IMR-90 (cell line): Measurements from ENCODE around the gene TMEM132A. TPM values are rescaled to one million over a fixed set of nuclear protein-coding genes. Genes with fewer than 3 reads are reported as not detected.

ENCODE experiments used
- ATAC-seq: fragments of 200-7000 bp; cut with Tn5 transposase; 2 replicates; pipeline ENCODE4 v1.9.1; 2020; ENCODE audit warnings: low read depth, mild to moderate bottlenecking, moderate library complexity
- BruUV-seq: library from RNA; stranded (reverse); fragments of 400-500 nt; replicated peaks from 2 replicates; lab custom pipeline; 2021; lab: Mats Ljungman, UMichigan
- CTCF ChIA-PET: fragments of 300-600 bp; formaldehyde crosslinking; extraction: SDS; loops from one replicate; lab custom pipeline; 2021; ENCODE audit warnings: antibody characterized with exemption; lab: Yijun Ruan, JAX
- POLR2A ChIA-PET: fragments of 300-600 bp; sonication (Branson Sonifier 250); formaldehyde crosslinking; loops from one replicate; lab custom pipeline; 2022; ENCODE audit warnings: antibody characterized with exemption; ENCODE audit not compliant: unreplicated experiment; lab: Charles Lee
- DNase-seq: peaks from one replicate; pipeline ENCODE4 v3.0.0; 2013
- H2AFZ ChIP-seq: replicated peaks from 2 replicates; pipeline ENCODE3; 2013; ENCODE audit warnings: low read length, mild to moderate bottlenecking; ENCODE audit not compliant: poor library complexity
- H2AK5ac ChIP-seq: 2 replicates; pipeline ENCODE4 v1.6.1; 2013; ENCODE audit warnings: low read depth, low read length, inconsistent platforms
- H2AK9ac ChIP-seq: replicated peaks from 2 replicates; pipeline ENCODE3; 2013; ENCODE audit warnings: mild to moderate bottlenecking, low read depth, low read length, moderate library complexity; ENCODE audit not compliant: poor library complexity
- H2BK120ac ChIP-seq: 2 replicates; pipeline ENCODE4 v1.6.1; 2013; ENCODE audit warnings: low read depth, low read length, inconsistent platforms
- H2BK15ac ChIP-seq: 3 replicates; pipeline ENCODE4 v1.6.1; 2013; ENCODE audit warnings: low read depth, low read length, inconsistent platforms
- H2BK20ac ChIP-seq: 2 replicates; pipeline ENCODE4 v1.6.1; 2013; ENCODE audit warnings: low read depth, mild to moderate bottlenecking, inconsistent platforms, low read length, moderate library complexity
- H2BK5ac ChIP-seq: 2 replicates; pipeline ENCODE4 v1.6.1; 2013; ENCODE audit warnings: mild to moderate bottlenecking, low read depth, low read length, inconsistent platforms; ENCODE audit not compliant: poor library complexity, severe bottlenecking
- H3K14ac ChIP-seq: replicated peaks from 2 replicates; pipeline ENCODE4 v1.6.1; 2013; ENCODE audit warnings: low read depth, low read length, inconsistent platforms
- H3K18ac ChIP-seq: 2 replicates; pipeline ENCODE4 v1.6.1; 2013; ENCODE audit warnings: low read depth, low read length, control low read depth
- H3K23ac ChIP-seq: 2 replicates; pipeline ENCODE4 v1.6.1; 2013; ENCODE audit warnings: low read depth, low read length, inconsistent platforms
- H3K27ac ChIP-seq: 2 replicates; pipeline ENCODE4 v1.5.1; 2013; ENCODE audit warnings: mild to moderate bottlenecking, control low read depth, low read length; ENCODE audit not compliant: insufficient read depth
- H3K27me3 ChIP-seq: 2 replicates; pipeline ENCODE4 v1.6.1; 2013; ENCODE audit warnings: low read length; ENCODE audit not compliant: control insufficient read depth, insufficient read depth
- H3K36me3 ChIP-seq: 2 replicates; pipeline ENCODE4 v1.6.1; 2013; ENCODE audit warnings: low read length, mixed read lengths; ENCODE audit not compliant: control insufficient read depth, insufficient read depth
- H3K4ac ChIP-seq: 2 replicates; pipeline ENCODE4 v1.6.1; 2013; ENCODE audit warnings: low read depth, low read length, inconsistent platforms
- H3K4me1 ChIP-seq: 2 replicates; pipeline ENCODE4 v1.6.1; 2013; ENCODE audit warnings: low read length, mixed read lengths; ENCODE audit not compliant: control insufficient read depth, insufficient read depth
- H3K4me2 ChIP-seq: 2 replicates; pipeline ENCODE4 v1.6.1; 2013; ENCODE audit warnings: low read depth, mild to moderate bottlenecking, control low read depth, low read length, moderate library complexity
- H3K4me3 ChIP-seq: 2 replicates; pipeline ENCODE4 v1.5.1; 2013; ENCODE audit warnings: low read depth, mild to moderate bottlenecking, control low read depth, low read length, moderate library complexity; ENCODE audit not compliant: insufficient read depth
- H3K56ac ChIP-seq: 2 replicates; pipeline ENCODE4 v1.6.1; 2013; ENCODE audit warnings: low read length, inconsistent platforms; ENCODE audit not compliant: insufficient read depth; ENCODE audit errors: extremely low read depth
- H3K79me1 ChIP-seq, 2 experiments: 2 replicates each; pipeline ENCODE4 v1.6.1; 2013; ENCODE audit warnings: low read length in 2 of 2, inconsistent platforms in 1 of 2, low read depth in 1 of 2
- H3K9ac ChIP-seq: 2 replicates; pipeline ENCODE4 v1.6.1; 2013; ENCODE audit warnings: low read depth, low read length, control low read depth
- H3K9me1 ChIP-seq: 2 replicates; pipeline ENCODE4 v1.6.1; 2013; ENCODE audit warnings: low read length, inconsistent platforms; ENCODE audit not compliant: insufficient read depth
- H3K9me3 ChIP-seq: 2 replicates; pipeline ENCODE4 v1.6.1; 2013; ENCODE audit warnings: low read length; ENCODE audit not compliant: control insufficient read depth, insufficient read depth
- H4K20me1 ChIP-seq: 2 replicates; pipeline ENCODE4 v1.6.1; 2013; ENCODE audit warnings: low read length, inconsistent platforms; ENCODE audit not compliant: insufficient read depth
- H4K5ac ChIP-seq: 2 replicates; pipeline ENCODE4 v1.6.1; 2013; ENCODE audit warnings: mild to moderate bottlenecking, low read depth, low read length, control low read depth
- H4K8ac ChIP-seq, 2 experiments: 2 replicates each; pipeline ENCODE4 v1.6.1; 2013; ENCODE audit warnings: low read depth in 2 of 2, low read length in 2 of 2, control low read depth in 1 of 2, inconsistent platforms in 1 of 2
- H4K91ac ChIP-seq: 2 replicates; pipeline ENCODE4 v1.6.1; 2013; ENCODE audit warnings: low read depth, low read length, inconsistent platforms; ENCODE audit not compliant: insufficient read depth
- BHLHE40 ChIP-seq: fragments of 150-350 bp; IDR thresholded peaks from 2 replicates; pipeline ENCODE4 v1.6.1; 2016; ENCODE audit warnings: mild to moderate bottlenecking, low read depth, low read length
- CHD1 ChIP-seq: IDR thresholded peaks from 2 replicates; pipeline ENCODE4 v1.6.1; 2012; ENCODE audit warnings: low read depth, low read length, improper control_type of control experiment
- CTCF ChIP-seq: conservative IDR thresholded peaks from 2 replicates; pipeline ENCODE4 v1.5.1; 2012; ENCODE audit warnings: mild to moderate bottlenecking, low read depth, low read length, improper control_type of control experiment
- FOS ChIP-seq: fragments of 150-350 bp; IDR thresholded peaks from 2 replicates; pipeline ENCODE4 v1.6.1; 2016; ENCODE audit warnings: low read depth, low read length
- MAFK ChIP-seq: IDR thresholded peaks from 2 replicates; pipeline ENCODE4 v1.6.1; 2012; ENCODE audit warnings: low read depth, low read length, improper control_type of control experiment
- MAZ ChIP-seq: IDR thresholded peaks from 2 replicates; pipeline ENCODE4 v1.6.1; 2012; ENCODE audit warnings: low read depth, mild to moderate bottlenecking, low read length, improper control_type of control experiment, moderate library complexity, borderline replicate concordance
- MXI1 ChIP-seq: IDR thresholded peaks from 2 replicates; pipeline ENCODE4 v1.6.1; 2012; ENCODE audit warnings: low read depth, mild to moderate bottlenecking, low read length, moderate library complexity, borderline replicate concordance
- NFE2L2 ChIP-seq: fragments of 150-350 bp; IDR thresholded peaks from 2 replicates; pipeline ENCODE4 v1.6.1; 2016; ENCODE audit warnings: low read depth, mild to moderate bottlenecking, low read length
- RAD21 ChIP-seq: IDR thresholded peaks from 2 replicates; pipeline ENCODE4 v1.6.1; 2012; ENCODE audit warnings: low read length, improper control_type of control experiment
- RFX5 ChIP-seq: IDR thresholded peaks from 2 replicates; pipeline ENCODE4 v1.8.0; 2012; ENCODE audit warnings: low read depth, mild to moderate bottlenecking, low read length, moderate library complexity
- SMC3 ChIP-seq: fragments of 150-350 bp; IDR thresholded peaks from 2 replicates; pipeline ENCODE4 v1.6.1; 2016; ENCODE audit warnings: low read depth, mild to moderate bottlenecking, antibody characterized with exemption, low read length, moderate library complexity
- USF2 ChIP-seq: fragments of 150-350 bp; IDR thresholded peaks from 2 replicates; pipeline ENCODE4 v1.6.1; 2017; ENCODE audit warnings: mild to moderate bottlenecking, antibody characterized with exemption, low read length, low read depth
- WGBS, 2 experiments: methylation state at CpG; one replicate each; pipeline versions ENCODE4 v1.1.5 to v1.1.7; 2013; ENCODE audit warnings: missing lambda C conversion rate in 2 of 2; ENCODE audit not compliant: insufficient read length in 1 of 2; ENCODE audit errors: extremely low coverage in 2 of 2; 5-methylcytosine and 5-hydroxymethylcytosine counted together
- dilution Hi-C: fragments of 300-500 bp; cut with HindIII; formaldehyde crosslinking; loops from one replicate; pipeline ENCODE4 v1.14.3; 2018; ENCODE audit warnings: low sequenced_read_pairs; ENCODE audit not compliant: unreplicated experiment
- in situ Hi-C: fragments of 300-500 bp; cut with MboI; formaldehyde crosslinking; loops from 3 replicates; pipeline ENCODE4 v1.14.3; 2019; ENCODE audit warnings: low sequenced_read_pairs, inconsistent platforms, mixed read lengths
- intact Hi-C: fragments of 100-400 bp; cut with micrococcal nuclease; formaldehyde crosslinking; loops from 2 replicates; pipeline ENCODE4 v1.10.0; 2022
- polyA plus RNA-seq, 3 experiments: library from polyadenylated mRNA; depleted of rRNA; stranded (reverse); fragments of >200 nt; gene quantifications; 2 replicates each; pipeline ENCODE4 v1.2.3, GENCODE V29; 2012; ENCODE audit warnings: low replicate concordance in 1 of 3
- total RNA-seq: library from RNA; depleted of rRNA; stranded (reverse); fragments of >200 nt; gene quantifications from 2 replicates; pipeline ENCODE4 v1.2.3, GENCODE V29; 2012

Gene TMEM132A
- total and polyA plus RNA-seq, 2 of the 4 experiments (the other 2 are of a cell fraction), result 7.7 to 64.2 TPM

GRCh38 chr11:60982184-60982583 is 57.9 kb downstream of the TMEM132A start:
- TF ChIP-seq USF2 (no peak), RAD21 (no peak), MAZ (no peak), BHLHE40 (no peak), NFE2L2 (no peak), CTCF (no peak), MAFK (no peak), CHD1 (no peak), RFX5 (no peak), SMC3 (no peak), MXI1 (no peak), FOS (no peak)
- no peak overlapping the region for H3K4me2 ChIP-seq
- BruUV-seq, result no TSS peak
- no peak overlapping the region for H3K4ac ChIP-seq
- H3K36me3 ChIP-seq, result no peaks in the 10 kb centered on the region
- H2BK120ac ChIP-seq, result no peak overlapping the region
- H3K9me1 ChIP-seq, result no peaks in the 10 kb centered on the region
- H3K27ac ChIP-seq, result no peak overlapping the region
- no peak overlapping the region for H3K23ac ChIP-seq
- ATAC-seq (no peak), DNase-seq (no peak)
- H2BK20ac ChIP-seq, result no peak overlapping the region
- H4K5ac ChIP-seq, result no peak overlapping the region
- CTCF ChIA-PET, result no interaction called here
- H3K79me1 ChIP-seq, result no peaks in the 10 kb centered on the region
- no peak overlapping the region for H3K4me3 ChIP-seq
- no peak overlapping the region for H3K56ac ChIP-seq
- in situ Hi-C loops, result no loop called here
- intact Hi-C loops, result no loop called here
- no peak overlapping the region for H2BK5ac ChIP-seq
- POLR2A ChIA-PET, result interaction anchor here (0.7 kb wide), 1 partner anchor 66 kb away, joined by 3 read pairs; no protein-coding TSS in a partner anchor
- no peaks in the 10 kb centered on the region for H4K20me1 ChIP-seq
- H3K27me3 ChIP-seq, result peaks cover 25% of the 10 kb centered on the region
- H2AK5ac ChIP-seq, result no peak overlapping the region
- no peak overlapping the region for H3K18ac ChIP-seq
- H3K14ac ChIP-seq, result no peak overlapping the region
- H3K9me3 ChIP-seq, result no peaks in the 10 kb centered on the region
- no peak overlapping the region for H2BK15ac ChIP-seq
- no peak overlapping the region for H4K8ac ChIP-seq
- no peak overlapping the region for H2AK9ac ChIP-seq
- H3K9ac ChIP-seq, result no peak overlapping the region
- 79% methylated on average over 4 of the region's 8 CpGs; no CpG with 5 or more reads in 1 of the 2 experiments for WGBS, 2 experiments
- no peak overlapping the region for H4K91ac ChIP-seq
- H2AFZ ChIP-seq, result no peak overlapping the region
- peaks cover 3% of the 10 kb centered on the region for H3K4me1 ChIP-seq
- dilution Hi-C loops, result no loop called here
